ENCODE results near the gene CD209. TPM values are rescaled to one million over a fixed set of nuclear protein-coding genes. Genes with fewer than 3 reads are reported as not detected.

Gene CD209
- total and polyA plus RNA-seq, 2 of the 8 experiments (the other 6 are each of a cell fraction or from before 2014, with no cell fraction given) = 0.05 to 0.22 TPM

- Histone ChIP-seq H2BK20ac (ENCODE audit: low read length) (no peak overlapping the region), H4K20me1 (replicated peaks in 1 of 2; ENCODE audit: control insufficient read depth in 1 of 2, insufficient read depth in 2 of 2, low read length in 2 of 2) (no peaks in the 10 kb centered on the region), H2BK120ac (replicated peaks; ENCODE audit: low read depth, low read length) (no peak overlapping the region), H3K4me1 (replicated peaks in 1 of 4; ENCODE audit: control insufficient read depth in 3 of 4, insufficient read depth in 4 of 4, low read length in 3 of 4) (no peaks in the 10 kb centered on the region), H2BK5ac (ENCODE audit: low read depth, low read length) (no peak overlapping the region), H3K79me1 (ENCODE audit: low read depth, low read length) (no peaks in the 10 kb centered on the region), H3K4me2 (ENCODE audit: insufficient read depth in 1 of 2, low read depth in 2 of 2, low read length in 2 of 2) (no peak overlapping the region), H3K9ac (replicated peaks in 1 of 4; ENCODE audit: extremely low read depth in 1 of 4, low read depth in 3 of 4, low read length in 3 of 4) (no peak overlapping the region), H2BK12ac (ENCODE audit: low read depth, low read length) (no peak overlapping the region), H4K5ac (ENCODE audit: insufficient read length, low read depth, low read length) (no peak overlapping the region), H3K14ac (ENCODE audit: insufficient read length) (no peak overlapping the region), H3K27me3 (replicated peaks in 1 of 4; ENCODE audit: control insufficient read depth in 3 of 4, extremely low read depth in 1 of 4, insufficient read depth in 3 of 4, low read length in 3 of 4) (no peaks in the 10 kb centered on the region), H3K27ac (ENCODE audit: low read depth, low read length) (no peak overlapping the region), H3K23ac (ENCODE audit: insufficient read length) (no peak overlapping the region), H2BK15ac (ENCODE audit: low read length) (no peak overlapping the region), H3K36me3 (ENCODE audit: control insufficient read depth in 2 of 4, insufficient read depth in 4 of 4, low read length in 3 of 4) (no peaks in the 10 kb centered on the region), H3K9me3 (ENCODE audit: insufficient read depth in 2 of 2, low read depth in 1 of 2, low read length in 1 of 2) (peaks cover 0 to 2% of the 10 kb centered on the region in 2 experiments; a peak in 1 of 4 replicates), H3K4me3 (ENCODE audit: extremely low read depth in 1 of 4, insufficient read depth in 2 of 4, low read depth in 3 of 4, low read length in 4 of 4) (no peak overlapping the region), H3K4ac (replicated peaks; ENCODE audit: insufficient read length, low read depth, low read length) (no peak overlapping the region), H4K8ac (ENCODE audit: extremely low read depth, insufficient read depth, low read length) (no peak overlapping the region), H3K18ac (ENCODE audit: extremely low read depth, low read length) (no peak overlapping the region), H3K23me2 (ENCODE audit: low read depth, low read length) (0 out of 2 replicates have a peak, but pooled peaks cover 2% of the 10 kb centered on the region), H2AFZ (ENCODE audit: low read length) (no peak overlapping the region), H3K56ac (replicated peaks; ENCODE audit: insufficient read length, low read depth, low read length) (no peak overlapping the region), H4K91ac (replicated peaks; ENCODE audit: insufficient read length, low read length) (no peak overlapping the region), H3K79me2 (ENCODE audit: control insufficient read depth in 1 of 2, insufficient read depth in 2 of 2, low read length in 2 of 2) (no peaks in the 10 kb centered on the region), H2AK5ac (ENCODE audit: low read depth, low read length) (no peak overlapping the region)
- TF ChIP-seq CEBPB (IDR thresholded peaks at IDR 0.05; ENCODE audit: low read depth, low read length) (no peak), EGR1 (IDR thresholded peaks at IDR 0.05; ENCODE audit: borderline replicate concordance, low read depth, low read length) (no peak), RAD21 (IDR thresholded peaks at IDR 0.05 in 1 of 2, conservative IDR thresholded peaks at IDR 0.05 in 1 of 2; ENCODE audit: low read depth in 2 of 2, low read length in 2 of 2) (no peak)
- FAIRE-seq (no peak), DNase-seq (ENCODE audit: low read depth in 1 of 2, low spot score in 2 of 2) (no peak)
- POLR2A ChIA-PET (ENCODE audit: partially characterized antibody) = no interaction called here
- CTCF ChIA-PET (ENCODE audit: partially characterized antibody) = no interaction called here
- whole genome bisulfite sequencing, 2 experiments (ENCODE audit: extremely low coverage in 1 of 2, insufficient coverage in 1 of 2, insufficient read length in 1 of 2, insufficient replicate concordance in 2 of 2, low coverage in 1 of 2, low lambda C conversion rate in 2 of 2, missing lambda C conversion rate in 1 of 2) = 86% methylated on average over 6 of the region's 6 CpGs; no CpG with 5 or more reads in 1 of the 2 experiments
Measured at GRCh38 chr19:7720351-7720750, 27.0 kb downstream of the CD209 start.

Measured in H1 (cell line).